Measurements from ENCODE around the gene ZFR2. TPM values are rescaled to one million over a fixed set of nuclear protein-coding genes. Genes with fewer than 3 reads are reported as not detected.

ZFR2 gene
- total RNA-seq, 1 donor from 2014 or later: not detected

DNA sequence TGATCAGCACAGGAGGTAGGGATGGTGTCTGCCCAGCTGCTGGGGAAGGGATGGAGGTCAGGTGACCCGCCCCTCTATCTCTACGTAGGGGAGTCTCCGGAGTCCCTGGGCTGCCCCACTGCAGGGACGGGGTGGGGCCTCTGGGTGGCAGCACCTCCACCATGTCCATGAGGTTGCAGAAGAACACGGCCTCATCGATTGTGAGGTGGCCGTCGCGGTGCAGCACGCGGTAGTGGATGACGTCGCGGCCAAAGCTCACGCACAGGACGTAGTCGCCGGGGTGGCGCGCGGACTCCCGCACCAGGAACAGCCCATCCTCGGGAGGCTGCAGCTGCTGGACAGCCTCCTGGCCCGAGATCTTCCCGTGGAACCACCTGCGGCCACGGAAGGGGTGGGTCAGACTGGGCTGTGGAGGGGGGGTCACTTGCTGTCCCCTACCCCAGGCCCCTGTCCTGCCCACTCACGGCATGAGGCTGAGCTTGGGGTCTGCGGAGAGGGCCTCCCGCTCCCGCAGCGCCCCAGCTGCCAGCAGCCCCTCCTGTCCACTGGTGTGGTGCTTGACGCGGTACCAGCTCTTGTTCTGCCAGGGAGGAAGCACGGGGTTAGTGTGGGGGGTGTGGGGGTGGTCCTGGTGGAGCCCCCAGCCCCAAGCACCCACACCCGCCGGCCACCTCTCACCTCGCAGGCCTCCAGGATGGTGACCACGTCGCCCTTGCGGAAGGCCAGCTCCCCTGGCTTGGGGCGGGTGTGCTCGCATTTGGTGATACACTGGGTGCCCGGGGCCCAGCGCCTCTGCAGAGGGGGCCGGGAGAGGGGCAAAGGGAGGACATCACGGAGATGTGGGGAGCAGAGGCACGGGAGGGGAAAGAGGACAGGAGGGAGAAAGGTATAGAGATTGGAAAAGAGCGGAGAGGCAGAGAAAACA, 84.9 kb downstream of the ZFR2 start:
- intact Hi-C loops (cut with DNase I): no loop called here
- DNase-seq (ENCODE audit: missing footprints) (no peak), ATAC-seq (no peak)

DNA sequence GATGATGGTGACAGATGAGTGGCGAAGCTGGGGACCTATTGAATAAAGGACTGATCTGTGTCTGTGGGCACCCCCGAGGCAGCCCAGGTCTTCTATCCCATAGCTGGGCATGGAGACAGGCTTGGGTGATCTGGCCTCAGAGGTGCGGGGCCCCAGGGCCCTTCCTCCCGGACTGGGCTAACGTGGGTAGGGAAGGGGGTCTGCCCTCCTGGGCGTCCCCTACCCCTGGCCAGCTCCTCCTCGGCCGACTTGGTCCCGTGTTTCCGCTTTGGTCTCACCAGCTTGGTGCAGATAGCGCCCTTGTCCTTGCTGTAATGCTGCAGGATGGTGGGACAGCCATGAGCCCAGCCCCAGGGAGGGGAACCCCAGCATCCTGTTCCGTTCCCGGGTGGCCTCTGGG, 85.9 kb downstream of the ZFR2 start:
- ATAC-seq (no peak), DNase-seq (ENCODE audit: missing footprints) (no peak)
- intact Hi-C loops (cut with DNase I): no loop called here

GRCh38 chr19:3782330-3782729, 86.5 kb downstream of the ZFR2 start:
- DNase-seq (ENCODE audit: missing footprints) (no peak), ATAC-seq (no peak)
- intact Hi-C loops (cut with DNase I): no loop called here

DNA sequence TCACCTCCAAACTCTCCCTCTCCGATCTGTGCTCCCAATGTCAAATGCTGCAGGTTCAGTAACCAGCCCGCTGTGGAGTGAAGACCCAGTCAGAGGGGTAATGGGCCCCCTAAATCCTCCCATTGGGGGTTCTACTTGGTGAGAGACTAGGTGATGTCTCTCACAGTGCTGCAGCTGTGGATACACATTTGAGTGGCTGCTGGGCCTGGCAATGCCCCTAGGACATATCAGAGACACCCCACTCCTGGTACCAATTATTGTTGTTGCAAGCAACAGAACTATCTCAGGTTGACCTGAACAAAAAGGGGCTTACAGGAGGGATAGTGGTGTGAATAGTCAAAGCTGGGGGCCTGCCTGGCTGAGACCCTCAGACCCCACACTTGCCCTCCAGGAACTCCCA, 87.2 kb downstream of the ZFR2 start:
- ATAC-seq (no peak), DNase-seq (ENCODE audit: missing footprints) (no peak)
- intact Hi-C loops (cut with DNase I): no loop called here

DNA sequence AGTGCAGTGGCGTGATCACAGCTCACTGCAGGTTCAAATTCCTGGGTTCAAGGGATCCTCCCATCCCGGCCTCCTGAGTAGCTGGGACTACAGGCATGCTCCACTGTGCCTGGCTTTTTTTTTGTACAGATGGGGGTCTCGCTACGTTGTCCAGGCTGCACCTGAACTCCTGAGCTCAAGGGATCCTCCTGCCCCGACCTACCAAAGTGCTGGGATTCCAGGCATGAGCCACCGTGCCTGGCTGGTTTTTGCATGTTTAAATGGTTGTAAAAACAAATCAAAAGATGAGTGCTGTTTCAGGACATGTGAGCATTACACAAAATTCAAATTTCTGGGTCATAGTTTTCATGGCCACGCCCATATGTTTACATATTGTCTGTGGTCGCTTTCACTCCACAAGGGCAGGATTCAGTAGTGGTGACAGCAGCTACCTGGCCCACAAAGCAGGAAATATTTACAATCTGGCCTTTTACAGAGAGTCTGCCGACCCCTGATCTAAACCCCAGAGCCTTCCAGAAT, 88.0 kb downstream of the ZFR2 start:
- intact Hi-C loops (cut with DNase I): no loop called here
- DNase-seq (ENCODE audit: missing footprints): no peak
- ATAC-seq: no peak

GRCh38 chr19:3778899-3779723, 89.7 kb downstream of the ZFR2 start:
- no peak for DNase-seq (ENCODE audit: missing footprints)
- no peak for ATAC-seq
- intact Hi-C loops (cut with DNase I): no loop called here

GRCh38 chr19:3778104-3778867, 90.6 kb downstream of the ZFR2 start:
- no peak for DNase-seq (ENCODE audit: missing footprints)
- intact Hi-C loops (cut with DNase I): no loop called here

GRCh38 chr19:3776479-3777040, 92.3 kb downstream of the ZFR2 start:
- no peak for DNase-seq (ENCODE audit: missing footprints)
- no peak for ATAC-seq
- intact Hi-C loops (cut with DNase I): no loop called here

More at GRCh38 chr19:3778104-3778867, 90.6 kb downstream of the ZFR2 start:
- no peak for ATAC-seq

GRCh38 chr19:3775831-3776230, 93.0 kb downstream of the ZFR2 start:
- ATAC-seq: no peak
- intact Hi-C loops (cut with DNase I): no loop called here
- no peak for DNase-seq (ENCODE audit: missing footprints)

GRCh38 chr19:3775374-3775711, 93.5 kb downstream of the ZFR2 start:
- intact Hi-C loops (cut with DNase I): no loop called here

DNA sequence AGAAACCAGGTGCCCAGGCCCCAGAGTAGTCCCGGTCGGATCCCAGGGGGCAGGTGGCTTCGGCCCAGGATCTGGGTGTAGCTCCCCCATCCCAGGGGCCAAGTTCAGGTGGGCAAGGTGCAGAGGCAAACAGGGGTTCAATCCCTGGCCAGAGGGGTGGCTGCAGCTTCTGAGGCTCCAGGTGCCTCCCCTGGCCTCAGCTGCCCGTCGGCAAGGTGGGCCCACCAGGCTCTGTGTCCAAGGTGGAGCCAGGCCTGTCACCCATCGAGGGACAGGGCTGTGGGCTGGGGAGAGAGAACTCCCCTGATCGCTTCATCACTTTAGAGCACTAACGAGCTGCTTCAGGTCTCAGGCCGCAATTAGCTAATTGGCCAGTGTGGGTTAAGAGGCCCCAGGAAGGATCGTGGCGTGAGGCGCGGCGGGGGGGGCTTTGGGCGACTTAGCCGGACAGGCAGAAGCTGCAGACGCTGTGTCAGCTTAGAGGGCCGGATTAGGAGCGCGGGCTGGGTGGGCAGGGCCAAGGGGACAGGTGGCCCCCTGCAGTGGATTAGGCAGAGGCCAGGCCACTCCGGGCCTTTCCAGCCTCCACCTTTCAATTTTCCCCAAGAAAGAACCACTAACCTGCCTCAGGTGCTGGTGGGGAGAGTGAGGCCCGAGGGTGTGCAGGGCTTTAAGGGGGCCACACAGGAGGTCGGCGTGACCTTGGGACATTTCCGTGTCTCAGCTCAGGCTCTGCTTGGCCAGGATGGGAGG, 94.0 kb downstream of the ZFR2 start:
- DNase-seq (ENCODE audit: missing footprints): no peak
- intact Hi-C loops (cut with DNase I): no loop called here
- no peak for ATAC-seq

More at GRCh38 chr19:3775374-3775711, 93.5 kb downstream of the ZFR2 start:
- ATAC-seq (no peak), DNase-seq (ENCODE audit: missing footprints) (no peak)

GRCh38 chr19:3773814-3774515, 94.9 kb downstream of the ZFR2 start:
- ATAC-seq (no peak), DNase-seq (ENCODE audit: missing footprints) (no peak)
- intact Hi-C loops (cut with DNase I): no loop called here

- ATAC-seq (no peak), DNase-seq (ENCODE audit: missing footprints) (no peak)
- intact Hi-C loops (cut with DNase I): no loop called here
Observed at GRCh38 chr19:3771906-3772455, 96.9 kb downstream of the ZFR2 start, which contains the start of gene RAX2. Gene RAX2, minus strand, starts transcription at chr19:3772228. Its CDS starts 486 bp downstream, at chr19:3771742.

- ATAC-seq: no peak
- DNase-seq (ENCODE audit: missing footprints): no peak
- intact Hi-C loops (cut with DNase I): no loop called here
Observed at GRCh38 chr19:3771000-3771905, 97.6 kb downstream of the ZFR2 start.

DNA sequence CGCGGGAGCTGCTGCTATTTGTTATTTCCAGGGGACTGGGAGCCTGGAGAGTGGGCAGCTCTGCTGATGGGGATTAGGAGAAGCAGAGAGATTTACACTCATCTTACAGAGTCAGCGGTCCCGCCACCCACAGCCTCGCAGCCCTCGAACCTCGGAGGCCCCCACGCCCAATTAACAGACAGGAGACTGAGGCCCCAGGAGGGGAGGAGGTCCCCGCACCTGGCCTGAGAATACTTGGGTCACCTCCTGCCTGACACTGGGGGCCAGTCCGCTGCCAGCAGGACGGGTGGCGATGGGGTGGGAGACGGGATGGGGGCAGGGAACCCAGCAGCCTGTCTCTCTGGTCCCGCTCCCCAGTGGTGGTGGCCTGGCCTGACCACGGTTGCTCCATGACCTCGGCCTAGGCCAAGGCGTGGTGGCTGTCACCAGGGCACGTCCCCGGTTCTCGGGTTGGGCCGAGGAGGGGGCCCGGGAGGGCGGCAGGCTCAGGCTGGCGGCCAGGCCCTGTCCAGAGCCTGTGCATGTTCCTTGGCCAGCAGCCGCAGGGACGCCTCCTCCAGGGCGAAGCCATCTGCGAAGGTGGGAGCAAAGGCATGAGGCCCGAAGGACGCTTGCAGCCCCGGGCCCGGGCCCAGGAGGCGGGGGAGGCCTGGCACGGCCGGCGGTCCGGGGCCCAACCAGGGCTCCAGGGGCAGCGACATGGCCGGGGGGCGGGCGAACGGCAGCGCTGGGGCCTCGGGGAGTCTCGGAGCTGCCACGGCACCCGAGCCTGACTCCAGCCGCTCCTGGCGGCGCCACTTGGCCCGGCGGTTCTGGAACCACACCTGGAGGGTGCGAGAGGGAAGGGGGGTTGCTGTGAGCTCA, 98.5 kb downstream of the ZFR2 start:
- no peak for ATAC-seq
- no peak for DNase-seq (ENCODE audit: missing footprints)
- intact Hi-C loops (cut with DNase I): no loop called here

Data from Right ventricle myocardium inferior (tissue), 1 donor.